SU-DHL-6 (cell line): ENCODE results near the gene KPNA3.

Source experiments
- H2AFZ ChIP-seq: fragments of 200-600 bp; sonication (generic); 2 replicates; pipeline ENCODE4 v1.6.1; 2014; ENCODE audit warnings: low read depth, mild to moderate bottlenecking, moderate library complexity, mixed read lengths, antibody characterized with exemption, low read length; ENCODE audit not compliant: severe bottlenecking
- H3F3A ChIP-seq: fragments of 200-600 bp; shearing (Covaris generic); 2 replicates; pipeline ENCODE4 v1.6.0; 2016; ENCODE audit warnings: antibody characterized with exemption, mild to moderate bottlenecking; ENCODE audit not compliant: insufficient read depth
- H3K27ac ChIP-seq: fragments of 200-600 bp; sonication (generic); 2 replicates; pipeline ENCODE4 v1.5.1; 2016; ENCODE audit warnings: low read depth, mild to moderate bottlenecking, low read length, moderate library complexity, mixed read lengths
- H3K27me3 ChIP-seq: fragments of 200-600 bp; sonication (generic), shearing (Covaris generic); 2 replicates; pipeline ENCODE4 v1.6.0; 2014; ENCODE audit warnings: mild to moderate bottlenecking, low read length
- H3K36me3 ChIP-seq: fragments of 200-600 bp; sonication (generic); 2 replicates; pipeline ENCODE4 v1.6.1; 2014; ENCODE audit warnings: mild to moderate bottlenecking, low read length, mixed read lengths
- H3K4me2 ChIP-seq: fragments of 300-600, 200-600 bp; shearing (Covaris generic), sonication (generic); 2 replicates; pipeline ENCODE4 v1.6.0; 2014; ENCODE audit warnings: low read length, low read depth, mild to moderate bottlenecking; ENCODE audit not compliant: poor library complexity, severe bottlenecking
- H3K4me3 ChIP-seq: fragments of 200-600 bp; sonication (generic); 2 replicates; pipeline ENCODE4 v1.5.1; 2014; ENCODE audit warnings: antibody characterized with exemption, low read length, mild to moderate bottlenecking, mixed read lengths; ENCODE audit not compliant: insufficient read depth, poor library complexity, severe bottlenecking
- H3K79me2 ChIP-seq: fragments of 200-600 bp; sonication (generic); 2 replicates; pipeline ENCODE4 v1.6.1; 2014; ENCODE audit warnings: mild to moderate bottlenecking, low read length, moderate library complexity; ENCODE audit not compliant: insufficient read depth
- H3K9ac ChIP-seq: fragments of 200-600 bp; sonication (generic); 2 replicates; pipeline ENCODE4 v1.7.0; 2014; ENCODE audit warnings: mild to moderate bottlenecking, low read length
- H3K9me2 ChIP-seq: fragments of 200-600 bp; sonication (generic); replicated peaks from 2 replicates; pipeline ENCODE4 v1.6.1; 2014; ENCODE audit warnings: low read length; ENCODE audit not compliant: insufficient read depth
- H3K9me3 ChIP-seq: fragments of 200-600 bp; sonication (generic); 2 replicates; pipeline ENCODE4 v1.6.1; 2014; ENCODE audit warnings: low read length, mixed read lengths; ENCODE audit not compliant: insufficient read depth
- H4K20me1 ChIP-seq: fragments of 200-600 bp; sonication (generic); 2 replicates; pipeline ENCODE4 v1.6.1; 2014; ENCODE audit warnings: low read depth, mild to moderate bottlenecking, antibody characterized with exemption, low read length, moderate library complexity, mixed read lengths
- EZH2phosphoT487 ChIP-seq: fragments of 200-600 bp; sonication (generic), shearing (Covaris generic); conservative IDR thresholded peaks from 2 replicates; pipeline ENCODE4 v1.6.1; 2018; ENCODE audit warnings: mild to moderate bottlenecking, antibody characterized with exemption, low read length, moderate library complexity, mixed read lengths
- TF ChIP-seq, protein P1 (sequence below): fragments of 200-600 bp; sonication (generic); IDR thresholded peaks from one replicate; pipeline ENCODE4 v1.5.1; 2017; ENCODE audit warnings: antibody characterized with exemption, mild to moderate bottlenecking, low read length, moderate library complexity; ENCODE audit not compliant: insufficient read depth, poor library complexity, severe bottlenecking

KPNA3 gene

DNA sequence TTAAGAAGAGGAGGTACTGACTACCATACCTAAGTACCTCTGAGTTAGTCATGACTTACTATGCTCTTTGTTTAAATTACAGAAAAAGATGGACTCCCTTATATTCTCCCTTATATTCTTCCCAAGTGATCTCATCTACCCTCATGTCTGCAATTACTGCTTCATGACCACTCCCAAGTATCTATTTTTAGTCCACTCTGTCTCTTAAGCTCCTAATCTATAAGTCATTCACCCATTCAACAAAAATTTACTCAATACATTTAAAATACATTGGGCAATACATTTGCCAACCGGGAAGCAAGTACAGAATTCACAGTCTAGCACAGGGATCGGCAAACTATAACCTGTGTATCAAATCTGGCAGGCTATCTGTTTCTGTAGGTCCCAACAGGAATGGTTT lies 42.6 kb downstream of the KPNA3 start:
- no peaks in the 10 kb centered on the region for H3K9me2 ChIP-seq
- H3F3A ChIP-seq: no peaks in the 10 kb centered on the region
- no peak overlapping the region for H2AFZ ChIP-seq
- peaks cover 2% of the 10 kb centered on the region; the same call in 1 of the 2 replicates for H3K36me3 ChIP-seq
- H3K4me3 ChIP-seq: no peak overlapping the region
- no peak overlapping the region for H3K4me2 ChIP-seq
- no peaks in the 10 kb centered on the region for H3K27me3 ChIP-seq
- no peaks in the 10 kb centered on the region for H3K9me3 ChIP-seq
- H4K20me1 ChIP-seq: no peaks in the 10 kb centered on the region; the same call in 1 of the 2 replicates
- H3K9ac ChIP-seq: no peak overlapping the region
- no peak overlapping the region for H3K27ac ChIP-seq
- peaks cover 79% of the 10 kb centered on the region for H3K79me2 ChIP-seq
- TF ChIP-seq, protein P1, sequence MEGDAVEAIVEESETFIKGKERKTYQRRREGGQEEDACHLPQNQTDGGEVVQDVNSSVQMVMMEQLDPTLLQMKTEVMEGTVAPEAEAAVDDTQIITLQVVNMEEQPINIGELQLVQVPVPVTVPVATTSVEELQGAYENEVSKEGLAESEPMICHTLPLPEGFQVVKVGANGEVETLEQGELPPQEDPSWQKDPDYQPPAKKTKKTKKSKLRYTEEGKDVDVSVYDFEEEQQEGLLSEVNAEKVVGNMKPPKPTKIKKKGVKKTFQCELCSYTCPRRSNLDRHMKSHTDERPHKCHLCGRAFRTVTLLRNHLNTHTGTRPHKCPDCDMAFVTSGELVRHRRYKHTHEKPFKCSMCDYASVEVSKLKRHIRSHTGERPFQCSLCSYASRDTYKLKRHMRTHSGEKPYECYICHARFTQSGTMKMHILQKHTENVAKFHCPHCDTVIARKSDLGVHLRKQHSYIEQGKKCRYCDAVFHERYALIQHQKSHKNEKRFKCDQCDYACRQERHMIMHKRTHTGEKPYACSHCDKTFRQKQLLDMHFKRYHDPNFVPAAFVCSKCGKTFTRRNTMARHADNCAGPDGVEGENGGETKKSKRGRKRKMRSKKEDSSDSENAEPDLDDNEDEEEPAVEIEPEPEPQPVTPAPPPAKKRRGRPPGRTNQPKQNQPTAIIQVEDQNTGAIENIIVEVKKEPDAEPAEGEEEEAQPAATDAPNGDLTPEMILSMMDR: no peak
- no peak for TF ChIP-seq EZH2phosphoT487

DNA sequence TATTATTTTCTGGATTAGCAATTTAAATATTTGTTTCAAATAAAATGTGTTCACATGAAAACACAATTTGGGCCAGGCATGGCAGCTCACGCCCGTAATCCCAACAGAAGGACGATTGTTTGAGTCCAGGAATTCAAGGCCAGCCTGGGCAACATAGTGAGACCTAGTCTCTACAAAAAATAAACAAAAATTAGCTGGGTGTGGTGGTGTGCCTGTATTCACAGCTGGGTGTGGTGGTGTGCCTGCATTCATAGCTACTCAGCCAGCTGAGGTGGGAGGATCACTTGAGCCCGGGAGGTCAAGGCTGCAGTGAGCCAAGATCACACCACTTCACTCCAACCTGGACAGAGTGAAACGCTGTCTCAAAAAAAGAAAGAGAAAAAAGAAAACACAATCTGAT lies 46.4 kb downstream of the KPNA3 start:
- no peak for TF ChIP-seq EZH2phosphoT487
- TF ChIP-seq, protein P1: no peak
- Histone ChIP-seq H3K9me3 (no peaks in the 10 kb centered on the region), H3K79me2 (peaks cover 47% of the 10 kb centered on the region), H3K4me3 (no peak overlapping the region), H4K20me1 (no peaks in the 10 kb centered on the region; the same call in 1 of the 2 replicates), H3K9ac (no peak overlapping the region), H3F3A (no peaks in the 10 kb centered on the region), H3K27me3 (no peaks in the 10 kb centered on the region), H3K9me2 (no peaks in the 10 kb centered on the region), H3K4me2 (no peak overlapping the region), H3K27ac (no peak overlapping the region), H3K36me3 (peaks cover 19% of the 10 kb centered on the region; the same call in 1 of the 2 replicates), H2AFZ (no peak overlapping the region)

DNA sequence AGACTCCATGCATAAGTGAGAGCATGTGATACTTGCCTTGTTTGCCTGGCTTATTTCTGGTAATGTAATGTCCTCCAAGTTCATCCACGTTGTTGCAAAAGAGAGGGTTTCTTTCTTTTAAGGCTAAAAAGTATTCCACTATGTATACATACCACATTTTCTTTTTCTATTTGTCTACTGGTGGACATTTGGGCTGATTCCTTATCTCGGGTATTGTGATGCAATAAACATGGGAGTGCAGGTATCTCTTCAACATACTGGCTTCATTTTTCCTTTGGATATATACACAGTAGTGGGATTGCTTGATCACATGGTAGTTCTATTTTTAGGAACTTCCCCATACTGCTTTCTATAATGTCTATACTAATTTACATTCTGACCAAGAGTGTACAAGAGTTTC lies 51.6 kb downstream of the KPNA3 start:
- no peak overlapping the region for H3K4me2 ChIP-seq
- TF ChIP-seq EZH2phosphoT487: no peak
- TF ChIP-seq, protein P1: no peak
- peaks cover 9% of the 10 kb centered on the region; the same call in 1 of the 2 replicates for H3K79me2 ChIP-seq
- no peaks in the 10 kb centered on the region for H3K9me2 ChIP-seq
- no peaks in the 10 kb centered on the region for H3F3A ChIP-seq
- H3K9me3 ChIP-seq: no peaks in the 10 kb centered on the region
- H3K27me3 ChIP-seq: no peaks in the 10 kb centered on the region
- no peak overlapping the region for H3K9ac ChIP-seq
- no peak overlapping the region for H3K27ac ChIP-seq
- H3K36me3 ChIP-seq: peaks cover 19% of the 10 kb centered on the region; the same call in 1 of the 2 replicates
- H3K4me3 ChIP-seq: no peak overlapping the region
- no peak overlapping the region for H2AFZ ChIP-seq
- H4K20me1 ChIP-seq: no peaks in the 10 kb centered on the region
